Measurements from ENCODE around the gene PLBD1. TPM values are rescaled to one million over a fixed set of nuclear protein-coding genes. Genes with fewer than 3 reads are reported as not detected.
A peak's percentile ranks its signal among the peaks of the same experiment; 100 is the strongest.

The PLBD1 gene
- total RNA-seq, 1 experiment from 2014 or later, result 13.8 TPM

DNA sequence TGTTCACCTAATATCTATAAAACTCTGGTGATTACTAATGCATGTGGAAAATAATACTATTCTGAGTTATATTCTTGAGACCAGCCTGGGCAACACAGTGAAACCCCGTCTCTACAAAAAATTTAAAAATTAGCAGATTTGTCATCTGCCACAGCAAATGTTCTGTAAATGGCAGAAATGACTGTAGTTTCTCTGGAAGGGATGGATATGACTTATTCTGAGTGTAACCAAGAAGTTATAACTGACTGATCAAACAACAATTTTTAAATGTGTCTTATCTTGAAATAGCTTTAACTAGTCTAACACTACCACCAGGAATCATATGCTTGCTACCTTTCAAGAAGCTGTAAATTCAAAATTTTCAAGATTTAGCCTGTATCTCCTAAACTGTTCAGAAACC lies 88.7 kb downstream of the PLBD1 start:
- Histone ChIP-seq H3K36me3 (ENCODE audit: low read depth) (peaks cover 48% of the 10 kb centered on the region), H3K4me2 (no peak overlapping the region), H3K9me2 (ENCODE audit: insufficient read depth) (no peaks in the 10 kb centered on the region), H3K4me3 (no peak overlapping the region), H3F3A (ENCODE audit: insufficient read depth, low read depth) (no peaks in the 10 kb centered on the region; the same call in 1 of the 2 replicates), H3K79me2 (ENCODE audit: low read depth) (no peaks in the 10 kb centered on the region), H3K27me3 (ENCODE audit: insufficient read depth, low read depth) (no peaks in the 10 kb centered on the region), H3K4me1 (replicated peaks; ENCODE audit: insufficient read depth) (no peaks in the 10 kb centered on the region), H4K20me1 (ENCODE audit: insufficient read depth) (no peaks in the 10 kb centered on the region), H3K9me3 (ENCODE audit: insufficient read depth, low read depth) (peaks cover 13% of the 10 kb centered on the region), H3K27ac (no peak overlapping the region), H2AFZ (no peak overlapping the region)
- CTCF ChIA-PET, result no interaction called here
- DNase-seq, result no peak
- intact Hi-C loops (cut with micrococcal nuclease; ENCODE audit: unreplicated experiment), result no loop called here
- no peak for TF ChIP-seq EZH2 (IDR thresholded peaks at IDR 0.05; ENCODE audit: low read depth)
- TF ChIP-seq, protein P1, sequence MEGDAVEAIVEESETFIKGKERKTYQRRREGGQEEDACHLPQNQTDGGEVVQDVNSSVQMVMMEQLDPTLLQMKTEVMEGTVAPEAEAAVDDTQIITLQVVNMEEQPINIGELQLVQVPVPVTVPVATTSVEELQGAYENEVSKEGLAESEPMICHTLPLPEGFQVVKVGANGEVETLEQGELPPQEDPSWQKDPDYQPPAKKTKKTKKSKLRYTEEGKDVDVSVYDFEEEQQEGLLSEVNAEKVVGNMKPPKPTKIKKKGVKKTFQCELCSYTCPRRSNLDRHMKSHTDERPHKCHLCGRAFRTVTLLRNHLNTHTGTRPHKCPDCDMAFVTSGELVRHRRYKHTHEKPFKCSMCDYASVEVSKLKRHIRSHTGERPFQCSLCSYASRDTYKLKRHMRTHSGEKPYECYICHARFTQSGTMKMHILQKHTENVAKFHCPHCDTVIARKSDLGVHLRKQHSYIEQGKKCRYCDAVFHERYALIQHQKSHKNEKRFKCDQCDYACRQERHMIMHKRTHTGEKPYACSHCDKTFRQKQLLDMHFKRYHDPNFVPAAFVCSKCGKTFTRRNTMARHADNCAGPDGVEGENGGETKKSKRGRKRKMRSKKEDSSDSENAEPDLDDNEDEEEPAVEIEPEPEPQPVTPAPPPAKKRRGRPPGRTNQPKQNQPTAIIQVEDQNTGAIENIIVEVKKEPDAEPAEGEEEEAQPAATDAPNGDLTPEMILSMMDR (conservative IDR thresholded peaks at IDR 0.05), result no peak
- POLR2A ChIA-PET (ENCODE audit: unreplicated experiment), result no interaction called here
- BruUV-seq (replicated peaks), result no TSS peak

DNA sequence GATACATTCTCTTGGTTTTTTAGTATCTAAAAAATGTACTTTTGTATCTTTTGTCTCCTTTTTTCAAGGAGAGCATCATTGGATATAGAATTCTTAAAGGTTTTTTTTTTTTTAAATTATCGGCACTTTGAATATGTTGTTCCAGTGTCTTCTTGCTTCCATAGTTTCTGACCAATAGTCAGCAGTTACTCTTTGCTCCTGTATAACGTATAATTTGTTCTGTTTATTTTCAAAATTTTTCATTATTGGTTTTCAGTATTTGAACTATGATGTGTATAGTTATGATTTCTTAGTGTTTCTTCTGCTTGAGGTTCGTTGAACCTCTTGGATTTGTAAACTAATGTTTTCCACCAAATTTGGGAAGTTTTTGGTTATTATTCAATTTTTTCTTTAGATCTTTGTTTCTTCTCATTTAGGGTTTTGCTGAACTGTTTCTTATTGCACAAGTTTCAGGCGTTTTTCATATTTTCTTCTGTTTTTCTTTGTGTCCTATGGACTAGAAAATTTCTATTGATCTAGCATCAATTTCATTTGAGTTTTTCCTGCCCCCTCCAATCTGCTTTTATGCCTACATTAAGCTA lies 93.9 kb downstream of the PLBD1 start:
- CTCF ChIA-PET, result interaction anchor here (0.7 kb wide), 2 partner anchors 416 to 1498 kb away, joined by 3 to 6 read pairs; no protein-coding TSS in a partner anchor
- peak in 1 of 2 experiments; percentile 52 for DNase-seq
- peaks cover 54% of the 10 kb centered on the region for H3K36me3 ChIP-seq (ENCODE audit: low read depth)
- H2AFZ ChIP-seq, result no peak overlapping the region
- no peaks in the 10 kb centered on the region for H3K27me3 ChIP-seq (ENCODE audit: insufficient read depth, low read depth)
- no TSS peak for BruUV-seq (replicated peaks)
- H4K20me1 ChIP-seq (ENCODE audit: insufficient read depth), result no peaks in the 10 kb centered on the region
- TF ChIP-seq, protein P1 (conservative IDR thresholded peaks at IDR 0.05), result no peak
- no peak for TF ChIP-seq EZH2 (IDR thresholded peaks at IDR 0.05; ENCODE audit: low read depth)
- no peak overlapping the region for H3K4me2 ChIP-seq
- H3K9me3 ChIP-seq (ENCODE audit: insufficient read depth, low read depth), result peaks cover 21% of the 10 kb centered on the region
- no peak overlapping the region for H3K27ac ChIP-seq
- H3K4me3 ChIP-seq, result no peak overlapping the region
- peaks cover 5% of the 10 kb centered on the region for H3F3A ChIP-seq (ENCODE audit: insufficient read depth, low read depth)
- H3K4me1 ChIP-seq (replicated peaks; ENCODE audit: insufficient read depth), result no peaks in the 10 kb centered on the region
- no peaks in the 10 kb centered on the region for H3K9me2 ChIP-seq (ENCODE audit: insufficient read depth)
- POLR2A ChIA-PET (ENCODE audit: unreplicated experiment), result no interaction called here
- H3K79me2 ChIP-seq (ENCODE audit: low read depth), result no peaks in the 10 kb centered on the region
- intact Hi-C loops (cut with micrococcal nuclease; ENCODE audit: unreplicated experiment), result no loop called here

DNA sequence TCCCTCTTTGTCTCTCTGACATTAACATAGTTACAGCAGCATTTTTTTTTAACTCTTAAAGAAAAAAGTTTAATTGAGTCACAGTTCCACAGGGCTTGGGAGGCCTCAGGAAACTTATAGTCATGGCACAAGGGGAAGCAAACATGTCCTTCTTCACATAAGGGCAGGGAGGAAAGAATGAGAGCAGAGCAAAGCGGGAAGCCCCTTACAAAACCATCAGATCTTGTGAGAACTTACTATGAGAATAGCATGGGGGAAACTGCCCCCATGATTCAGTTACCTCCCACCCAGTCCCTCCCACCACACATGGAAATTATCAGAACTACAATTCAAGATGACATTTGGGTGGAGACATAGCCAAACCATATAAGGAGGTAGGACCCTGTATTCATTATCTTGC lies 96.2 kb downstream of the PLBD1 start:
- intact Hi-C loops (cut with micrococcal nuclease; ENCODE audit: unreplicated experiment), result no loop called here
- Histone ChIP-seq H3K9me2 (ENCODE audit: insufficient read depth) (no peaks in the 10 kb centered on the region), H3K9me3 (ENCODE audit: insufficient read depth, low read depth) (peaks cover 21% of the 10 kb centered on the region), H3K4me3 (no peak overlapping the region), H3F3A (ENCODE audit: insufficient read depth, low read depth) (peaks cover 5% of the 10 kb centered on the region), H3K36me3 (ENCODE audit: low read depth) (peaks cover 50% of the 10 kb centered on the region), H3K27ac (no peak overlapping the region), H3K79me2 (ENCODE audit: low read depth) (no peaks in the 10 kb centered on the region), H4K20me1 (ENCODE audit: insufficient read depth) (no peaks in the 10 kb centered on the region), H3K4me2 (no peak overlapping the region), H3K4me1 (replicated peaks; ENCODE audit: insufficient read depth) (no peaks in the 10 kb centered on the region), H2AFZ (no peak overlapping the region), H3K27me3 (ENCODE audit: insufficient read depth, low read depth) (no peaks in the 10 kb centered on the region)
- POLR2A ChIA-PET (ENCODE audit: unreplicated experiment), result no interaction called here
- no peak for TF ChIP-seq EZH2 (IDR thresholded peaks at IDR 0.05; ENCODE audit: low read depth)
- TF ChIP-seq, protein P1 (conservative IDR thresholded peaks at IDR 0.05), result no peak
- CTCF ChIA-PET, result no interaction called here
- BruUV-seq (replicated peaks), result no TSS peak
- no peak for DNase-seq
